Measurements from ENCODE around the gene BLVRB. TPM values are rescaled to one million over a fixed set of nuclear protein-coding genes. Genes with fewer than 3 reads are reported as not detected.
A peak's percentile ranks its signal among the peaks of the same experiment; 100 is the strongest.

The BLVRB gene
- total RNA-seq, 1 donor = 33.7 TPM

DNA sequence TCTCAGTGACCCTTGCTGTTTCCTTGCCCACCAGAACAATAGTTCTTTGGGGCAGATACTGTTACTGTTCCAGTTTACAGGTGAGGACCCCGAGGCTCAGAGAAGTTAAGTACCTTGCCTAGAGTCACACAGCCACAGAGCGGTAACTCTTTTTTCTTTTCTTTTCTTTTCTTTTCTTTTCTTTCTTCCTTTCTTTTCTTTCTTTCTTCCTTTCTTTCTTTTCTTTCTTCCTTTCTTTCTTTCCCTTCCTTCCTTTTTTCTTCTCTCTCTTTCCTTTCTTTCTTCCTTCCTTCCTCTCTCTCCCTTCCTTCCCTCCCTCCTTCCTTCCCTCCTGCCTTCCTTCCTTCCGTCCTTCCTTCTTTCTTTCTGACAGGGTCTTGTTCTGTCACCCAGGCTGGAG lies 47.5 kb downstream of the BLVRB start:
- H3K4me3 ChIP-seq (ENCODE audit: low read depth, low read length) = no peak overlapping the region
- no peak for DNase-seq (ENCODE audit: low read depth)
- TF ChIP-seq, protein P1, sequence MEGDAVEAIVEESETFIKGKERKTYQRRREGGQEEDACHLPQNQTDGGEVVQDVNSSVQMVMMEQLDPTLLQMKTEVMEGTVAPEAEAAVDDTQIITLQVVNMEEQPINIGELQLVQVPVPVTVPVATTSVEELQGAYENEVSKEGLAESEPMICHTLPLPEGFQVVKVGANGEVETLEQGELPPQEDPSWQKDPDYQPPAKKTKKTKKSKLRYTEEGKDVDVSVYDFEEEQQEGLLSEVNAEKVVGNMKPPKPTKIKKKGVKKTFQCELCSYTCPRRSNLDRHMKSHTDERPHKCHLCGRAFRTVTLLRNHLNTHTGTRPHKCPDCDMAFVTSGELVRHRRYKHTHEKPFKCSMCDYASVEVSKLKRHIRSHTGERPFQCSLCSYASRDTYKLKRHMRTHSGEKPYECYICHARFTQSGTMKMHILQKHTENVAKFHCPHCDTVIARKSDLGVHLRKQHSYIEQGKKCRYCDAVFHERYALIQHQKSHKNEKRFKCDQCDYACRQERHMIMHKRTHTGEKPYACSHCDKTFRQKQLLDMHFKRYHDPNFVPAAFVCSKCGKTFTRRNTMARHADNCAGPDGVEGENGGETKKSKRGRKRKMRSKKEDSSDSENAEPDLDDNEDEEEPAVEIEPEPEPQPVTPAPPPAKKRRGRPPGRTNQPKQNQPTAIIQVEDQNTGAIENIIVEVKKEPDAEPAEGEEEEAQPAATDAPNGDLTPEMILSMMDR (IDR thresholded peaks at IDR 0.05; ENCODE audit: insufficient read depth, low read depth, low read length) = no peak

DNA sequence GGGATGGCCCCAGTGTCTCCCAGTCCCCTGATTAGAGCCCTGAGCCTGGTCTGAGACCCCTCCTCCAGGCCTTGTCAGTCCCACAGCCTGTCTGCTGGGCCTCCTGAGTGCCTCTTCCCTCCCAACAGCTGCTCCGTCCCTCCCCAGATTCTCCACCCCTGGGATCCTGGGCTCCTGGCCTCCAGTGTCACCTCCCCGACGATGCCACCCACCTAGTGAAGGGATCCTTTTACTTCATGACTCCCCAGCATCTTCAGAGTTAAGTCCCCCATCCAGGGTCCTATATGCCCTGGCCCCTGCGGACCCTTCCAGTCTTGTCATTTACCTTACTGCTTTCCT lies 47.9 kb downstream of the BLVRB start:
- DNase-seq (ENCODE audit: low read depth) = no peak
- no peak overlapping the region for H3K4me3 ChIP-seq (ENCODE audit: low read depth, low read length)
- TF ChIP-seq, protein P1 (IDR thresholded peaks at IDR 0.05; ENCODE audit: insufficient read depth, low read depth, low read length) = no peak

DNA sequence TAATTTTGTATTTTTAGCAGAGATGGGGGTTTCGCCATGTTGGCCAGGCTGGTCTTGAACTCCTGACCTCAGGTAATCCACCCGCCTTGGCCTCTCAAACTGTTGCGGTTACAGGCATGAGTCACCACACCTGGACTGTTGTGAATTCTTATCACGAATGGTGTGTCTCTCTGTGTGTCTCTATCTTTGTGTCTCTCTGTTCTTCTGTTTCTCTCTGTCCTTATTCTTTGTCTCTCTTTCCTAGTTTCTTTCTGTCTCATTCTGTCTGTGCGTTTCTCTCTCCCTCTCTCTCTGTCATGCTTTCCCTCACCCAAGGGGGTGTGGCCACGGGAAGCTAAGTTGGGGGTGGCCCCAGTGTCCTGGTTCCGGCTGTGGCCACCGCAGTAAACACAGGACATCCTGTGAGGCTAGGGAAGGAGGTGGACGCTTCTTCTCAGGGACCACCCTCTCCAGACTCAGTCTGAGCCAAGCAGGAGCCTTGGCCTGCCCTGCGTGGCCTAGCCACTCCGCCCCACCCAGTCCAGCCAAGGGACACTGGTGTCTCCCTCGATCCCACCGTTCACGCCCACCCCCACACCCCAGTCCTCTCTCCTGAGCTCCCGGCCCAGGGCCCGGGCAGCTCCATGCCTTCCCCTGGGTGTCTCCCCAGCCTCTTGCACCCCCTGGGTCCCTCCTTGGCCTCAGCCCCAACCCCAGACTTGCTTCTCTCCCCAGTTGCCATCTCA lies 48.5 kb downstream of the BLVRB start:
- H3K4me3 ChIP-seq (ENCODE audit: low read depth, low read length) = no peak overlapping the region
- peak; percentile 46 for DNase-seq (ENCODE audit: low read depth)
- TF ChIP-seq, protein P1 (IDR thresholded peaks at IDR 0.05; ENCODE audit: insufficient read depth, low read depth, low read length) = no peak

DNA sequence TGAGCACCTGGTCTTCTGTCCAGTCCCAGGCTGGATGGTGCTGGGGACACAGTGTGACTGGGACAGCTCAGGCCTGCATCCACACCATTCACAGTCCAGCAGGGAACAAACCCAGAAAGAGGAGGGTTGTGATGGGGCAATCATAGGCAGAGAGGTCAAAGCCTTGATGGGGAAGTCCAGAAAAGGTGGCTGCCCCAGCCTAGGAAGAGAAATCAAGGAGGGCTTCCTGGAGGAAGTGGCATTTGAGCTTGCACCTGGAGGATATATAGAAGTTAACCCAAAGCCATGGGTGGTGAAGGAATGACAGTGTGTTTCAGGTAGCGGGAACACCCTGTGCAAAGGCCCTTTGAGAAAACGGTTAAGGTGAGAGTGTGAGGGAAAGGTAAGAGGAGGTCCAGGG lies 49.8 kb downstream of the BLVRB start:
- TF ChIP-seq, protein P1 (IDR thresholded peaks at IDR 0.05; ENCODE audit: insufficient read depth, low read depth, low read length) = no peak
- no peak for DNase-seq (ENCODE audit: low read depth)
- H3K4me3 ChIP-seq (ENCODE audit: low read depth, low read length) = no peak overlapping the region

DNA sequence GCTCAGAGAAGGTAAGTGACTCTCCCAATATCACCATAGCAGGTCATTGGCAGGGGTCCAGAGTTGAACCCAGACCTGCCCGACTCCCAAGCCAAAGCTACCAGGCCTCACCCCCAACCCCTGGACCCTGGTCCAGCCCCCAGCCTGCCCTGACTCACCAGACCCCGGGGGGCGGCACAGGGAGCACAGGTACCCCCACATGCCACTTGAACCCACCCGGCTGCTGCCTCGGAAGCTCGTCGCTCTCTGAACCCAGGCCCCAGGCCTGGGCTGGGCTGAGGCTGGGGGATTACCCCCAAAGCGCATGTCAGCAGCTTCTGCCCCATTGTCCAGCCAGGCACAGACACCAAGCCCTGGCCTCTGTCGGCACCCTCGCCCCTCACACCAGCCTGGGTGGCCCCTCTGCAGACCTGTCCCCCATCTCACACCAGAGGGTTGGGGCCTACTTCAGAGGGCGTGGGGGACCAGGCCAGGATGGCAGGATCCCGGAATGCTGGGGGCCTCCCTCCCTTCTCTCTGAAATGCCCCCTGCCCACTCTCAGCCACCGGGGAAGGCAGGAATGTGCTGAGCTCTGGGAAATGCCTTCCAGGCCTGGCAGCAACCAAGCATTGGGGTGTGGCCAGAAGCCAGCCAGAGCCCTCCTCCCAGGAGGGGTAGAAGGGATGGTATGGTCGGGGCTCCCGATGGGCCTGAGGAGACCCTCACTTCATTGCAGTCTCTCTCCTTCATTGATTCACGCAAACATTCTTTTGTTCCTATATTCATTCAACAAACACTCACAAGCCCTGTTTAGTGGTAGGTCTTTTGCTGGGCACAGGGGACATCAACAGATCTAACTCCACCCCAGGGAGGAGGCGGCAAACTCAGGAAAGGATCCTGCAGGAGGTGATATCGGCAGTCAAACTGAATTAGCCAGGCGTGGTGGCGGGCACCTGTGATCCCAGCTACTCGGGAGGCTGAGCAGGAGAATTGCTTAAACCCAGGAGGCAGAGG lies 50.7 kb downstream of the BLVRB start:
- H3K4me3 ChIP-seq (ENCODE audit: low read depth, low read length) = no peak overlapping the region
- TF ChIP-seq, protein P1 (IDR thresholded peaks at IDR 0.05; ENCODE audit: insufficient read depth, low read depth, low read length) = no peak
- DNase-seq (ENCODE audit: low read depth) = no peak

DNA sequence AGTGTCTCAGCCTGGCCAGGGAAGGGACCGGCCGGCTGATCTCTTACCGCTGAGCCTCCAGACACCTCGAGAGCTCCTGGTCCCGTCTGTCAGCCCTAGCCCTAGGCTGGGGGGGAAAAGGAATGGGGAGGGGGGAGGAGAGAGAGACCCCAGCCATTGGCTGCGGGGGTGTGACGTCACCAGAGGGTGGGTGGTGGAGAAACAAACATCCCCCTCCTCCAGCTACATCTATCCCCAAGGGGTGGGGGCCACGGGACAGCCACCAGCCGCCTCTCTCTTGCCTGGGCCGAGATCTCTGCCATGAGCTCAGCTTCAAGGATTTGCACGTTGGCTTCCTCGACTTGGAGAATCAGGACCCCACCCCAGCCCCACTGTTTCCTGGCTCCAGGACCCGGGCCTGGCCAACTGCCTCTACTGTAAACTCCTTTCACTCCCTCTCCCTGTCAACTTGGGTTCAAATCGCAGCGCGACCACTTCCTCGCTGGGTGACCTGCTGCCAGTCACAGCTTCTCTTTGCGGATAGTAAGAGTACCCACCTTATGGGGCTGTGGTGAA lies 52.2 kb downstream of the BLVRB start, which contains the start of gene PRX:
PRX (minus strand) TSS at position 88 of the 555 bp plus-strand sequence. CDS start 5,446 bp downstream, outside the sequence.
- DNase-seq (ENCODE audit: low read depth) = no peak
- TF ChIP-seq, protein P1 (IDR thresholded peaks at IDR 0.05; ENCODE audit: insufficient read depth, low read depth, low read length) = no peak
- no peak within 1 kb of the TSS for H3K4me3 ChIP-seq (ENCODE audit: low read depth, low read length)

Data from fibroblast of villous mesenchyme (primary cell).